ENCODE measurements around the gene CDK5RAP2.
A peak's percentile ranks its signal among the peaks of the same experiment; 100 is the strongest.
"Not testable (repeated sequence)": the region's sequence is repeated elsewhere in the genome, so short reads cannot be mapped to it uniquely, and the experiment has no call there.

Gene CDK5RAP2

GRCh38 chr9:120536094-120536493, 43.9 kb downstream of the CDK5RAP2 start:
- no peak for DNase-seq (ENCODE audit: low read depth)
- TF ChIP-seq POLR2A (IDR thresholded peaks at IDR 0.05; ENCODE audit: extremely low read depth, insufficient read length) (no peak), MYC (IDR thresholded peaks at IDR 0.05; ENCODE audit: low read depth, low read length) (no peak)
- TF ChIP-seq, protein P1, sequence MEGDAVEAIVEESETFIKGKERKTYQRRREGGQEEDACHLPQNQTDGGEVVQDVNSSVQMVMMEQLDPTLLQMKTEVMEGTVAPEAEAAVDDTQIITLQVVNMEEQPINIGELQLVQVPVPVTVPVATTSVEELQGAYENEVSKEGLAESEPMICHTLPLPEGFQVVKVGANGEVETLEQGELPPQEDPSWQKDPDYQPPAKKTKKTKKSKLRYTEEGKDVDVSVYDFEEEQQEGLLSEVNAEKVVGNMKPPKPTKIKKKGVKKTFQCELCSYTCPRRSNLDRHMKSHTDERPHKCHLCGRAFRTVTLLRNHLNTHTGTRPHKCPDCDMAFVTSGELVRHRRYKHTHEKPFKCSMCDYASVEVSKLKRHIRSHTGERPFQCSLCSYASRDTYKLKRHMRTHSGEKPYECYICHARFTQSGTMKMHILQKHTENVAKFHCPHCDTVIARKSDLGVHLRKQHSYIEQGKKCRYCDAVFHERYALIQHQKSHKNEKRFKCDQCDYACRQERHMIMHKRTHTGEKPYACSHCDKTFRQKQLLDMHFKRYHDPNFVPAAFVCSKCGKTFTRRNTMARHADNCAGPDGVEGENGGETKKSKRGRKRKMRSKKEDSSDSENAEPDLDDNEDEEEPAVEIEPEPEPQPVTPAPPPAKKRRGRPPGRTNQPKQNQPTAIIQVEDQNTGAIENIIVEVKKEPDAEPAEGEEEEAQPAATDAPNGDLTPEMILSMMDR (IDR thresholded peaks at IDR 0.05; ENCODE audit: low read depth, low read length): no peak
- H3K4me3 ChIP-seq (ENCODE audit: low read depth, low read length): no peak overlapping the region

GRCh38 chr9:120534266-120534665, 45.7 kb downstream of the CDK5RAP2 start:
- TF ChIP-seq POLR2A (IDR thresholded peaks at IDR 0.05; ENCODE audit: extremely low read depth, insufficient read length) (no peak), MYC (IDR thresholded peaks at IDR 0.05; ENCODE audit: low read depth, low read length) (no peak)
- TF ChIP-seq, protein P2, sequence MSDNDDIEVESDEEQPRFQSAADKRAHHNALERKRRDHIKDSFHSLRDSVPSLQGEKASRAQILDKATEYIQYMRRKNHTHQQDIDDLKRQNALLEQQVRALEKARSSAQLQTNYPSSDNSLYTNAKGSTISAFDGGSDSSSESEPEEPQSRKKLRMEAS (IDR thresholded peaks at IDR 0.05; ENCODE audit: low read depth, low read length): no peak
- TF ChIP-seq, protein P1 (IDR thresholded peaks at IDR 0.05; ENCODE audit: low read depth, low read length): no peak
- no peak overlapping the region for H3K4me3 ChIP-seq (ENCODE audit: low read depth, low read length)
- DNase-seq (ENCODE audit: low read depth): no peak

DNA sequence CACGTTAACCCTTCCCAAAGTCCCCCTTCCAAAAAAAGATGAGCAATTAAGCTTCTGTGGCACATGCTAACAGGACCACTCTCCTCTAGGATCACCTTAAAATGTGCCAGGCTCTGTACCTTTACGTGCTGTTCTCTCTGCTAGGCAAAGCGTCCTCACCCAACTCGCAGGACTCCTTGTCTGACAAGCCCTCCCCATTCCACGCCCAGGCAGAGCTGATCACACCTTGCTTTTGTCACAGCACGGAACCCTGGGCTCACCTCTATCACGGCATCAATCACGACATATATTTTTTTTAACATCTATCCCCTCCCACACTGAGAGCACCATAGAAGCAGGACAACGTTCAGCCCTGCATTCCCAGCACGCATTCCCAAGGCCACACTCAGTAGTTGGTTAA, 47.1 kb downstream of the CDK5RAP2 start:
- DNase-seq (ENCODE audit: low read depth): no peak
- H3K4me3 ChIP-seq (ENCODE audit: low read depth, low read length): no peak overlapping the region
- TF ChIP-seq, protein P1 (IDR thresholded peaks at IDR 0.05; ENCODE audit: low read depth, low read length): no peak
- no peak for TF ChIP-seq POLR2A (IDR thresholded peaks at IDR 0.05; ENCODE audit: extremely low read depth, insufficient read length)
- no peak for TF ChIP-seq MYC (IDR thresholded peaks at IDR 0.05; ENCODE audit: low read depth, low read length)
- TF ChIP-seq, protein P2 (IDR thresholded peaks at IDR 0.05; ENCODE audit: low read depth, low read length): no peak

GRCh38 chr9:120532475-120532874, 47.5 kb downstream of the CDK5RAP2 start:
- DNase-seq (ENCODE audit: low read depth): no peak
- H3K4me3 ChIP-seq (ENCODE audit: low read depth, low read length): no peak overlapping the region
- TF ChIP-seq, protein P1 (IDR thresholded peaks at IDR 0.05; ENCODE audit: low read depth, low read length): no peak
- TF ChIP-seq, protein P2 (IDR thresholded peaks at IDR 0.05; ENCODE audit: low read depth, low read length): no peak
- TF ChIP-seq MYC (IDR thresholded peaks at IDR 0.05; ENCODE audit: low read depth, low read length) (no peak), POLR2A (IDR thresholded peaks at IDR 0.05; ENCODE audit: extremely low read depth, insufficient read length) (no peak)

GRCh38 chr9:120531683-120532300, 48.2 kb downstream of the CDK5RAP2 start:
- peak; percentile 37 for DNase-seq (ENCODE audit: low read depth)
- no peak overlapping the region for H3K4me3 ChIP-seq (ENCODE audit: low read depth, low read length)
- TF ChIP-seq, protein P1 (IDR thresholded peaks at IDR 0.05; ENCODE audit: low read depth, low read length): peak; percentile 50
- TF ChIP-seq MYC (IDR thresholded peaks at IDR 0.05; ENCODE audit: low read depth, low read length): no peak

- H3K4me3 ChIP-seq (ENCODE audit: low read depth, low read length); DNase-seq (ENCODE audit: low read depth): not testable (repeated sequence)
These were observed 49.6 kb downstream of the CDK5RAP2 start for GRCh38 chr9:120530220-120530832.

Measured in NB4 (cell line).